HL-60 (cell line): ENCODE measurements around the gene MYB.
A peak's percentile ranks its signal among the peaks of the same experiment; 100 is the strongest.

Source experiments
- DNase-seq, 2 experiments: peaks; one replicate each; pipeline ENCODE4 v3.0.0-alpha.2; 2010 to 2020; ENCODE audit warnings: low read depth in 1 of 2, low spot score in 1 of 2
- H3K27ac ChIP-seq: fragments of 250-450 bp; sonication (Bioruptor Pico); replicated peaks from 2 replicates; pipeline ENCODE4 v1.5.1; 2020; ENCODE audit warnings: mild to moderate bottlenecking, moderate library complexity
- H3K27me3 ChIP-seq: fragments of 250-450 bp; sonication (Bioruptor Pico); 2 replicates; pipeline ENCODE4 v1.5.1; 2021; ENCODE audit warnings: mild to moderate bottlenecking, moderate library complexity; ENCODE audit not compliant: insufficient read depth, poor library complexity, severe bottlenecking
- H3K4me3 ChIP-seq: replicated peaks from 2 replicates; pipeline ENCODE4 v1.5.1; 2011; ENCODE audit warnings: mild to moderate bottlenecking, control low read depth, low read length; ENCODE audit not compliant: insufficient read depth
- CTCF ChIP-seq: IDR thresholded peaks from one replicate; pipeline ENCODE4 v1.5.1; 2011; ENCODE audit warnings: low read length, control low read depth, inconsistent platforms; ENCODE audit not compliant: insufficient read depth
- GABPA ChIP-seq: IDR thresholded peaks from 2 replicates; pipeline ENCODE4 v1.6.1; 2012; ENCODE audit warnings: low read depth
- POLR2AphosphoS5 ChIP-seq: IDR thresholded peaks from 2 replicates; pipeline ENCODE4 v1.6.1; 2012; ENCODE audit warnings: low read depth
- REST ChIP-seq: IDR thresholded peaks from 2 replicates; pipeline ENCODE4 v1.6.1; 2012; ENCODE audit warnings: low read depth; ENCODE audit not compliant: insufficient replicate concordance
- SPI1 ChIP-seq: IDR thresholded peaks from 2 replicates; pipeline ENCODE4 v1.6.1; 2012; ENCODE audit warnings: low read depth, mild to moderate bottlenecking, borderline replicate concordance

MYB gene

GRCh38 chr6:135144673-135145062 is 36.4 kb upstream of the MYB start:
- TF ChIP-seq GABPA (no peak), CTCF (no peak), REST (no peak), SPI1 (no peak), POLR2AphosphoS5 (no peak)
- no peak for DNase-seq
- Histone ChIP-seq H3K27ac (no peak overlapping the region), H3K27me3 (no peaks in the 10 kb centered on the region), H3K4me3 (no peak overlapping the region)

GRCh38 chr6:135145063-135145800 is 35.9 kb upstream of the MYB start:
- H3K4me3 ChIP-seq: no peak overlapping the region; the same call in 1 of the 2 replicates
- DNase-seq: peak; percentile 37 to 54

More at GRCh38 chr6:135145063-135145800, 35.9 kb upstream of the MYB start:
- peak overlapping the region; percentile 53 for H3K27ac ChIP-seq
- TF ChIP-seq POLR2AphosphoS5 (no peak), CTCF (no peak), GABPA (no peak), SPI1 (0 out of 2 replicates have a peak, but pooled peaks have one; percentile 8), REST (no peak)
- H3K27me3 ChIP-seq: no peaks in the 10 kb centered on the region
